DND-41 (cell line): ENCODE data around the gene TSC22D1.

Experiments used
- ATAC-seq: fragments of 200-7000 bp; cut with Tn5 transposase; 3 replicates; pipeline ENCODE4 v1.9.1; 2021; ENCODE audit warnings: low read depth; ENCODE audit not compliant: insufficient read depth
- DNase-seq: peaks from one replicate; pipeline ENCODE4 v3.0.0-alpha.2; 2020
- H2AFZ ChIP-seq: 2 replicates; pipeline ENCODE4 v1.6.0; 2012; ENCODE audit warnings: low read depth, low read length
- H3K27ac ChIP-seq: 2 replicates; pipeline ENCODE4 v1.5.1; 2012; ENCODE audit warnings: low read length, inconsistent platforms
- H3K27me3 ChIP-seq: fragments of 200-600 bp; sonication (generic); 2 replicates; pipeline ENCODE4 v1.6.0; 2012; ENCODE audit warnings: low read length, mild to moderate bottlenecking, inconsistent platforms; ENCODE audit not compliant: insufficient read depth, poor library complexity
- H3K36me3 ChIP-seq: 2 replicates; pipeline ENCODE4 v1.5.1; 2012; ENCODE audit warnings: low read length, inconsistent platforms; ENCODE audit not compliant: insufficient read depth
- H3K4me1 ChIP-seq: 2 replicates; pipeline ENCODE4 v1.5.1; 2012; ENCODE audit warnings: mild to moderate bottlenecking, low read length; ENCODE audit not compliant: insufficient read depth
- H3K4me2 ChIP-seq: 2 replicates; pipeline ENCODE4 v1.6.0; 2012; ENCODE audit warnings: mild to moderate bottlenecking, moderate library complexity, low read length, inconsistent platforms; ENCODE audit not compliant: insufficient read depth
- H3K4me3 ChIP-seq, 2 experiments: fragments of 200-600 bp in 1 of 2; shearing (Covaris generic) in 1 of 2; 2 replicates each; pipeline ENCODE4 v1.5.1; 2012 to 2016; ENCODE audit warnings: inconsistent platforms in 2 of 2, low read length in 2 of 2, mild to moderate bottlenecking in 2 of 2, low read depth in 1 of 2, moderate library complexity in 1 of 2
- H3K79me2 ChIP-seq: 2 replicates; pipeline ENCODE4 v1.6.0; 2012; ENCODE audit warnings: low read length, inconsistent platforms; ENCODE audit not compliant: insufficient read depth
- H3K9ac ChIP-seq: 2 replicates; pipeline ENCODE4 v1.6.0; 2012; ENCODE audit warnings: low read depth, mild to moderate bottlenecking, inconsistent platforms, low read length, moderate library complexity
- H3K9me3 ChIP-seq: 2 replicates; pipeline ENCODE4 v1.5.1; 2012; ENCODE audit warnings: low read length, moderate library complexity, mild to moderate bottlenecking, inconsistent platforms; ENCODE audit not compliant: insufficient read depth, severe bottlenecking
- H4K20me1 ChIP-seq: 2 replicates; pipeline ENCODE4 v1.6.0; 2012; ENCODE audit warnings: low read length; ENCODE audit not compliant: insufficient read depth
- EZH2 ChIP-seq: IDR thresholded peaks from 3 replicates; pipeline ENCODE4 v1.6.1; 2012; ENCODE audit warnings: borderline replicate concordance, low read depth, mild to moderate bottlenecking, moderate library complexity, low read length, inconsistent platforms; ENCODE audit not compliant: severe bottlenecking
- TF ChIP-seq, protein P1 (sequence below): IDR thresholded peaks from 2 replicates; pipeline ENCODE4 v1.5.1; 2012; ENCODE audit warnings: borderline replicate concordance, low read length, moderate library complexity, mild to moderate bottlenecking; ENCODE audit not compliant: poor library complexity, severe bottlenecking; ENCODE audit errors: extremely low read depth

TSC22D1 gene

DNA sequence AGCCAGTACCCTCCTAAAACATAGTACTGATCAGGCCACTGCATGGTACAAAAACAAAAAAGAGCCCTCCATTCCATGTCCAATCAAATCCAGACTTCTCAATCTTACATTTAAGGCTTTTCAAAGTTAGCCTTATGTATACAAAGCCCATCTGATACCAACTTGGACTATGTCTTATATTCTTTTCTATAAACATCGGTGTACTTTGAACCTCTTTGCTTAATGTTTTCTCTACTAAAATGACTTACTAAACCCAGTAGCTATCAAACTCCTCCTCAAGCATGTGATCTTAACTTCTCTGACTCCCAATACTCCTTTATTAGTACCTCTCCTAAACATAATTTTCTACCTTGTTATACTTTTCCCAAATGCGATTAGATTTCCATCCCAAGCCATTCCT is 14.8 kb downstream of the TSC22D1 start:
- DNase-seq (no peak), ATAC-seq (no peak)
- H3K27ac ChIP-seq, result no peak overlapping the region
- H3K79me2 ChIP-seq, result peaks cover 39% of the 10 kb centered on the region
- no peak overlapping the region for H3K4me3 ChIP-seq
- no peak overlapping the region for H3K9ac ChIP-seq
- no peaks in the 10 kb centered on the region for H4K20me1 ChIP-seq
- no peak overlapping the region for H3K4me2 ChIP-seq
- no peaks in the 10 kb centered on the region; the same call in 1 of the 2 replicates for H3K4me1 ChIP-seq
- no peaks in the 10 kb centered on the region for H3K27me3 ChIP-seq
- H2AFZ ChIP-seq, result no peak overlapping the region
- no peaks in the 10 kb centered on the region for H3K9me3 ChIP-seq
- TF ChIP-seq, protein P1, sequence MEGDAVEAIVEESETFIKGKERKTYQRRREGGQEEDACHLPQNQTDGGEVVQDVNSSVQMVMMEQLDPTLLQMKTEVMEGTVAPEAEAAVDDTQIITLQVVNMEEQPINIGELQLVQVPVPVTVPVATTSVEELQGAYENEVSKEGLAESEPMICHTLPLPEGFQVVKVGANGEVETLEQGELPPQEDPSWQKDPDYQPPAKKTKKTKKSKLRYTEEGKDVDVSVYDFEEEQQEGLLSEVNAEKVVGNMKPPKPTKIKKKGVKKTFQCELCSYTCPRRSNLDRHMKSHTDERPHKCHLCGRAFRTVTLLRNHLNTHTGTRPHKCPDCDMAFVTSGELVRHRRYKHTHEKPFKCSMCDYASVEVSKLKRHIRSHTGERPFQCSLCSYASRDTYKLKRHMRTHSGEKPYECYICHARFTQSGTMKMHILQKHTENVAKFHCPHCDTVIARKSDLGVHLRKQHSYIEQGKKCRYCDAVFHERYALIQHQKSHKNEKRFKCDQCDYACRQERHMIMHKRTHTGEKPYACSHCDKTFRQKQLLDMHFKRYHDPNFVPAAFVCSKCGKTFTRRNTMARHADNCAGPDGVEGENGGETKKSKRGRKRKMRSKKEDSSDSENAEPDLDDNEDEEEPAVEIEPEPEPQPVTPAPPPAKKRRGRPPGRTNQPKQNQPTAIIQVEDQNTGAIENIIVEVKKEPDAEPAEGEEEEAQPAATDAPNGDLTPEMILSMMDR, result no peak
- no peak for TF ChIP-seq EZH2
- no peaks in the 10 kb centered on the region; the same call in 1 of the 2 replicates for H3K36me3 ChIP-seq

DNA sequence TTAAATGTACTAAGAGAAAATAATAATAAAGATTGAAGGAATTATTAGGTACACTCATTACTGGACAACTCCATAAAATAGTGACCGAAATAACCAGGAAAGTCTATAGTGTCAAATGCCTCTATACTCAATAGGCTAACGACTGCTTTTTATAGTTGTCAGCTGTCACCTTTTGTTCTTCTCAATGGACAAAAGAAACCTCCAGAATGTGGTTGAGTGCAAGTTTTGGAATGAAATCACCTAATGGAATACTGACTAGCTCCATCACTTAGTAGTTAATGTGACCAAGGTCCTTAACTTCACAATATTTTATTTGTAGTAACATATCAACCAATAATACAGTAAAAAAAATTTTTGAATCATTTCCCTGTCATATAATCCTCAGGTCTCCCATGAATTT is 18.1 kb downstream of the TSC22D1 start:
- Histone ChIP-seq H3K4me1 (no peaks in the 10 kb centered on the region), H3K9ac (no peak overlapping the region), H3K36me3 (no peaks in the 10 kb centered on the region; the same call in 1 of the 2 replicates), H3K27me3 (no peaks in the 10 kb centered on the region), H3K4me3 (no peak overlapping the region), H3K79me2 (peaks cover 27% of the 10 kb centered on the region), H3K27ac (no peak overlapping the region), H3K9me3 (no peaks in the 10 kb centered on the region), H4K20me1 (no peaks in the 10 kb centered on the region), H2AFZ (no peak overlapping the region), H3K4me2 (no peak overlapping the region)
- ATAC-seq, result no peak
- TF ChIP-seq, protein P1, result no peak
- TF ChIP-seq EZH2, result no peak
- no peak for DNase-seq

DNA sequence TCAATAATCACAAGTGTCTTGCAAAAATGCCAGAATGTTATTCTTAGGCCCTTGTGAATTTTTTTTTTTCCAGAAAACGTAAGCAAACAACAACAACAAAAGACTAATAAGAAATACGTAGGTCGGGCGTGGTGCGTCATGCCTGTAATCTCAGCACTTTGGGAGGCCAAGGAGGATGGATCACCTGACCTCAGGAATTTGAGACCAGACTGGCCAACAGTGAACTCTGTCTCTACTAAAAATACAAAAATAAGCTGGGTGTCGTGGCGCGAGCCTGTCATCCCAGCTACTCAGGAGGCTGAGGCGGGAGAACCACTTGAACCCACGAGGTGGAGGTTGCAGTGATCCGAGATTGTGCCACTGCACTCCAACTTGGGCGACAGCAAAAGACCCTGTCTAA is 20.9 kb downstream of the TSC22D1 start:
- H4K20me1 ChIP-seq, result no peaks in the 10 kb centered on the region
- H3K4me2 ChIP-seq, result no peak overlapping the region
- no peak overlapping the region for H3K9ac ChIP-seq
- H3K79me2 ChIP-seq, result peaks cover 17% of the 10 kb centered on the region
- ATAC-seq, result no peak
- H3K36me3 ChIP-seq, result no peaks in the 10 kb centered on the region; the same call in 1 of the 2 replicates
- H2AFZ ChIP-seq, result no peak overlapping the region
- TF ChIP-seq, protein P1, result no peak
- TF ChIP-seq EZH2, result no peak
- no peak for DNase-seq
- no peaks in the 10 kb centered on the region for H3K4me1 ChIP-seq
- H3K9me3 ChIP-seq, result no peaks in the 10 kb centered on the region
- no peak overlapping the region for H3K27ac ChIP-seq
- H3K4me3 ChIP-seq, result no peak overlapping the region
- H3K27me3 ChIP-seq, result no peaks in the 10 kb centered on the region

DNA sequence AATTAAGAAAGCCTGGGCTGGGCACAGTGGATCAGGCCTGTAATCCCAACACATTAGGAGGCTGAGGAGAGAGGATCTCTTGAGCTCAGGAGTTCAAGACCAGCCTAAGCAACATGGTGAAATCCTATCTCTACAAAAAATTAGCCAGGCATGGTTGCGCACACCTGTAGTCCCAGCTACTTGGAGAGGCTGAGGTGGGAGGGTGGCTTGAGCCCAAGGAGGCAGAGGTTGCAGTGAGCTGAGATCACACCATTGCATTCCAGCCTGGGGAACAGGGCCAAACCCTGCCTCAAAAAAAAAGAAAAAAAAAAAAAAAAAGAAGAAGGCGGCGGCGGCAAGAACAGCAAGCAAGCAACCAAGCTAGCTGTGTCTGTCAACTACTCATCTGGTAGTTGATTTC is 26.7 kb downstream of the TSC22D1 start:
- Histone ChIP-seq H3K27me3 (no peaks in the 10 kb centered on the region), H3K27ac (no peak overlapping the region), H2AFZ (no peak overlapping the region), H3K79me2 (peaks cover 15% of the 10 kb centered on the region; the same call in 1 of the 2 replicates), H3K9me3 (no peaks in the 10 kb centered on the region), H4K20me1 (peaks cover 4% of the 10 kb centered on the region; the same call in 1 of the 2 replicates), H3K36me3 (peaks cover 2% of the 10 kb centered on the region; the same call in 1 of the 2 replicates), H3K4me2 (no peak overlapping the region), H3K4me3 (no peak overlapping the region), H3K9ac (no peak overlapping the region), H3K4me1 (no peaks in the 10 kb centered on the region)
- TF ChIP-seq EZH2, result no peak
- TF ChIP-seq, protein P1, result no peak
- DNase-seq (no peak), ATAC-seq (no peak)
